IPS-20b (cell line): ENCODE results near the gene ATP5PF.

Source experiments
- H3K27ac ChIP-seq: one replicate; pipeline ENCODE4 v1.5.1; 2013; ENCODE audit warnings: low read length
- H3K27me3 ChIP-seq: 2 replicates; pipeline ENCODE4 v1.6.1; 2013; ENCODE audit warnings: mild to moderate bottlenecking, low read length, inconsistent platforms; ENCODE audit not compliant: insufficient read depth
- H3K36me3 ChIP-seq: 2 replicates; pipeline ENCODE4 v1.6.1; 2013; ENCODE audit warnings: low read depth, mild to moderate bottlenecking, inconsistent platforms, low read length, moderate library complexity; ENCODE audit not compliant: insufficient read depth
- H3K4me1 ChIP-seq: 2 replicates; pipeline ENCODE4 v1.6.1; 2013; ENCODE audit warnings: mild to moderate bottlenecking, control low read depth, inconsistent platforms, low read length, moderate library complexity; ENCODE audit not compliant: insufficient read depth
- H3K4me3 ChIP-seq: 2 replicates; pipeline ENCODE4 v1.5.1; 2013; ENCODE audit warnings: mild to moderate bottlenecking, low read length, inconsistent platforms
- H3K9ac ChIP-seq: 2 replicates; pipeline ENCODE4 v1.6.1; 2013; ENCODE audit warnings: low read depth, mild to moderate bottlenecking, inconsistent platforms, low read length, moderate library complexity
- H3K9me3 ChIP-seq: 2 replicates; pipeline ENCODE4 v1.6.1; 2013; ENCODE audit warnings: mild to moderate bottlenecking, low read depth, low read length, inconsistent platforms; ENCODE audit not compliant: insufficient read depth

ATP5PF gene

DNA sequence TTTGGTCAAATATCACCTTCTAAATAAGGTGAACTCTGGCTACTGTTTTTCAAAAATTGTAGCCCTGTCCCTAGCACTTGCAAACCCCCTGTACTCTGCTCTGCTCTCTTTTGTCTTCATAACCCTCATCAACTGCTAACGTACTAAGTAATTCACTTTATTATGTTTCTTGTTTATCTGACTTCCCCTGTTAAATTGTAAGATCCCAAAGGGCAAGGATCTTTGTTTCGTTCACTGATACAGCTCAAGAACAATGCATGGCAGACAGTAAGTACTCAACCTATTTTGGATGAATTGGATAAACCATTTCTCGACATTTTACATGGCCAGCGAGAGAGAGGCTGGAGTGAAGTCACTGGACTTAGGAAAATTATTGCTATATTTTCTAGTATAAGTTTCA is 46.9 kb downstream of the ATP5PF start:
- no peaks in the 10 kb centered on the region for H3K9me3 ChIP-seq
- H3K27me3 ChIP-seq = no peaks in the 10 kb centered on the region
- no peak overlapping the region for H3K4me3 ChIP-seq
- no peak overlapping the region for H3K9ac ChIP-seq
- no peaks in the 10 kb centered on the region for H3K4me1 ChIP-seq
- no peaks in the 10 kb centered on the region for H3K36me3 ChIP-seq
- no peak overlapping the region for H3K27ac ChIP-seq

GRCh38 chr21:25682382-25682781 is 52.3 kb downstream of the ATP5PF start:
- no peak overlapping the region for H3K27ac ChIP-seq
- H3K4me1 ChIP-seq = no peaks in the 10 kb centered on the region
- no peaks in the 10 kb centered on the region for H3K9me3 ChIP-seq
- H3K4me3 ChIP-seq = no peak overlapping the region
- H3K27me3 ChIP-seq = no peaks in the 10 kb centered on the region
- H3K9ac ChIP-seq = no peak overlapping the region
- H3K36me3 ChIP-seq = no peaks in the 10 kb centered on the region

- no peaks in the 10 kb centered on the region for H3K27me3 ChIP-seq
- no peaks in the 10 kb centered on the region for H3K4me1 ChIP-seq
- no peak overlapping the region for H3K4me3 ChIP-seq
- H3K27ac ChIP-seq = no peak overlapping the region
- no peaks in the 10 kb centered on the region for H3K36me3 ChIP-seq
- H3K9ac ChIP-seq = no peak overlapping the region
- H3K9me3 ChIP-seq = no peaks in the 10 kb centered on the region
These were observed 58.3 kb downstream of the ATP5PF start for GRCh38 chr21:25676451-25676850.
